ENCODE results near the gene DLG3.

- TF ChIP-seq CTCF (IDR thresholded peaks at IDR 0.05 in 2 of 3, conservative IDR thresholded peaks at IDR 0.05 in 1 of 3; ENCODE audit: borderline replicate concordance in 1 of 3, insufficient read depth in 1 of 3, low read depth in 2 of 3, low read length in 2 of 3) (no peak), EZH2phosphoT487 (IDR thresholded peaks at IDR 0.05; ENCODE audit: borderline replicate concordance) (no peak), ZNF274 (IDR thresholded peaks at IDR 0.05; ENCODE audit: low read depth, low read length) (no peak), POLR2AphosphoS5 (IDR thresholded peaks at IDR 0.05; ENCODE audit: low read depth, low read length) (no peak), MAX (IDR thresholded peaks at IDR 0.05) (no peak), JUND (IDR thresholded peaks at IDR 0.05) (no peak), RAD21 (IDR thresholded peaks at IDR 0.05; ENCODE audit: low read depth) (no peak), YY1 (IDR thresholded peaks at IDR 0.05; ENCODE audit: extremely low read depth, insufficient replicate concordance, low read depth, low read length) (no peak)
Observed at GRCh38 chrX:70426286-70427278, 18.1 kb upstream of the DLG3 start.
